Keratinocyte (primary cell): ENCODE measurements around the gene MRPL12.

ENCODE experiments used
- EZH2 ChIP-seq: IDR thresholded peaks from one replicate; pipeline ENCODE4 v1.6.1; 2012; ENCODE audit warnings: inconsistent platforms, mild to moderate bottlenecking, low read length, moderate library complexity
- TF ChIP-seq, protein P1 (sequence below), 3 experiments: IDR thresholded peaks in 1 of 3; conservative IDR thresholded peaks in 1 of 3; optimal IDR thresholded peaks in 1 of 3; 2 replicates in 2 of 3; 3 replicates in 1 of 3; pipeline versions ENCODE3 to v1.5.1; 2011; ENCODE audit warnings: low read length in 3 of 3, mild to moderate bottlenecking in 3 of 3, moderate library complexity in 2 of 3, control low read depth in 1 of 3, inconsistent platforms in 1 of 3; ENCODE audit not compliant: insufficient read depth in 2 of 3; ENCODE audit errors: extremely low read depth in 1 of 3

DNA sequence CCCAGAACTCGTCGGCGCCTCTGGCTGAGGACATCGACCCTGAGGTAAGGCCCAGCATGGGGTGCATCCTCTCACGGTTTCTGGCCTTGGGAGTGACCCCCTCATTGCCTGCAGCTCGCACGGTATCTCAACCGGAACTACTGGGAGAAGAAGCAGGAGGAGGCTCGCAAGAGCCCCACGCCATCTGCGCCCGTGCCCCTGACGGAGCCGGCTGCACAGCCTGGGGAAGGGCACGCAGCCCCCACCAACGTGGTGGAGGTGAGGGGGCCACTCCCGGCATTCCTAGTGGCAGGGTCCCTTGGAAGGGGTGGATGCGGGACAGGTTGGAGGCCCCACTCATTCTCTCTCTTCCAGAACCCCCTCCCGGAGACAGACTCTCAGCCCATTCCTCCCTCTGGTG lies 8.4 kb upstream of the MRPL12 start:
- TF ChIP-seq, protein P1, sequence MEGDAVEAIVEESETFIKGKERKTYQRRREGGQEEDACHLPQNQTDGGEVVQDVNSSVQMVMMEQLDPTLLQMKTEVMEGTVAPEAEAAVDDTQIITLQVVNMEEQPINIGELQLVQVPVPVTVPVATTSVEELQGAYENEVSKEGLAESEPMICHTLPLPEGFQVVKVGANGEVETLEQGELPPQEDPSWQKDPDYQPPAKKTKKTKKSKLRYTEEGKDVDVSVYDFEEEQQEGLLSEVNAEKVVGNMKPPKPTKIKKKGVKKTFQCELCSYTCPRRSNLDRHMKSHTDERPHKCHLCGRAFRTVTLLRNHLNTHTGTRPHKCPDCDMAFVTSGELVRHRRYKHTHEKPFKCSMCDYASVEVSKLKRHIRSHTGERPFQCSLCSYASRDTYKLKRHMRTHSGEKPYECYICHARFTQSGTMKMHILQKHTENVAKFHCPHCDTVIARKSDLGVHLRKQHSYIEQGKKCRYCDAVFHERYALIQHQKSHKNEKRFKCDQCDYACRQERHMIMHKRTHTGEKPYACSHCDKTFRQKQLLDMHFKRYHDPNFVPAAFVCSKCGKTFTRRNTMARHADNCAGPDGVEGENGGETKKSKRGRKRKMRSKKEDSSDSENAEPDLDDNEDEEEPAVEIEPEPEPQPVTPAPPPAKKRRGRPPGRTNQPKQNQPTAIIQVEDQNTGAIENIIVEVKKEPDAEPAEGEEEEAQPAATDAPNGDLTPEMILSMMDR (optimal IDR thresholded peaks at IDR 0.05 in 1 of 3, IDR thresholded peaks at IDR 0.05 in 1 of 3, conservative IDR thresholded peaks at IDR 0.05 in 1 of 3; ENCODE audit: extremely low read depth in 1 of 3, insufficient read depth in 2 of 3, low read length in 3 of 3), result no peak
- TF ChIP-seq EZH2, result no peak
